ENCODE measurements around the gene BTRC.

Gene BTRC

GRCh38 chr10:101428036-101428435 is 74.1 kb downstream of the BTRC start:
- Histone ChIP-seq H3K27me3 (ENCODE audit: insufficient read depth, low read depth) (no peaks in the 10 kb centered on the region), H3K4me1 (ENCODE audit: low read depth, poor library complexity, severe bottlenecking) (no peaks in the 10 kb centered on the region), H4K20me1 (ENCODE audit: insufficient read depth) (no peaks in the 10 kb centered on the region), H3K4me3 (IDR thresholded peaks at IDR 0.05; ENCODE audit: insufficient read depth, low read depth, low read length) (no peak overlapping the region), H3K27ac (no peak overlapping the region), H3K9ac (no peak overlapping the region), H3K4me2 (no peak overlapping the region), H3K36me3 (ENCODE audit: insufficient read depth) (no peaks in the 10 kb centered on the region), H3K79me2 (ENCODE audit: insufficient read depth, low read depth) (no peaks in the 10 kb centered on the region), H2AFZ (ENCODE audit: low read depth) (no peak overlapping the region)
- no peak for TF ChIP-seq CTCF (conservative IDR thresholded peaks at IDR 0.05; ENCODE audit: low read depth, low read length)

GRCh38 chr10:101429423-101429822 is 75.5 kb downstream of the BTRC start:
- H3K27me3 ChIP-seq (ENCODE audit: insufficient read depth, low read depth) = no peaks in the 10 kb centered on the region
- H3K4me3 ChIP-seq (IDR thresholded peaks at IDR 0.05; ENCODE audit: insufficient read depth, low read depth, low read length) = no peak overlapping the region
- H3K4me1 ChIP-seq (ENCODE audit: low read depth, poor library complexity, severe bottlenecking) = no peaks in the 10 kb centered on the region
- H3K9ac ChIP-seq = no peak overlapping the region
- no peak overlapping the region for H2AFZ ChIP-seq (ENCODE audit: low read depth)
- no peak overlapping the region for H3K4me2 ChIP-seq
- TF ChIP-seq CTCF (conservative IDR thresholded peaks at IDR 0.05; ENCODE audit: low read depth, low read length) = no peak
- H3K27ac ChIP-seq = no peak overlapping the region
- no peaks in the 10 kb centered on the region for H4K20me1 ChIP-seq (ENCODE audit: insufficient read depth)
- H3K79me2 ChIP-seq (ENCODE audit: insufficient read depth, low read depth) = no peaks in the 10 kb centered on the region
- no peaks in the 10 kb centered on the region for H3K36me3 ChIP-seq (ENCODE audit: insufficient read depth)

GRCh38 chr10:101436302-101436701 is 82.3 kb downstream of the BTRC start:
- H3K4me2 ChIP-seq = no peak overlapping the region
- no peak overlapping the region for H2AFZ ChIP-seq (ENCODE audit: low read depth)
- no peaks in the 10 kb centered on the region for H3K36me3 ChIP-seq (ENCODE audit: insufficient read depth)
- H3K4me3 ChIP-seq (IDR thresholded peaks at IDR 0.05; ENCODE audit: insufficient read depth, low read depth, low read length) = no peak overlapping the region
- no peak for TF ChIP-seq CTCF (conservative IDR thresholded peaks at IDR 0.05; ENCODE audit: low read depth, low read length)
- no peaks in the 10 kb centered on the region for H4K20me1 ChIP-seq (ENCODE audit: insufficient read depth)
- H3K9ac ChIP-seq = no peak overlapping the region
- H3K27ac ChIP-seq = no peak overlapping the region
- no peaks in the 10 kb centered on the region for H3K27me3 ChIP-seq (ENCODE audit: insufficient read depth, low read depth)
- no peaks in the 10 kb centered on the region for H3K4me1 ChIP-seq (ENCODE audit: low read depth, poor library complexity, severe bottlenecking)
- H3K79me2 ChIP-seq (ENCODE audit: insufficient read depth, low read depth) = no peaks in the 10 kb centered on the region

GRCh38 chr10:101438881-101439391 is 85.0 kb downstream of the BTRC start:
- Histone ChIP-seq H3K79me2 (ENCODE audit: insufficient read depth, low read depth) (no peaks in the 10 kb centered on the region), H3K4me1 (ENCODE audit: low read depth, poor library complexity, severe bottlenecking) (no peaks in the 10 kb centered on the region), H2AFZ (ENCODE audit: low read depth) (no peak overlapping the region), H4K20me1 (ENCODE audit: insufficient read depth) (no peaks in the 10 kb centered on the region), H3K9ac (no peak overlapping the region), H3K27me3 (ENCODE audit: insufficient read depth, low read depth) (no peaks in the 10 kb centered on the region), H3K27ac (no peak overlapping the region), H3K4me3 (IDR thresholded peaks at IDR 0.05; ENCODE audit: insufficient read depth, low read depth, low read length) (no peak overlapping the region), H3K36me3 (ENCODE audit: insufficient read depth) (no peaks in the 10 kb centered on the region), H3K4me2 (no peak overlapping the region)
- no peak for TF ChIP-seq CTCF (conservative IDR thresholded peaks at IDR 0.05; ENCODE audit: low read depth, low read length)

All from KMS-11 (cell line).